GM19351 (cell line): ENCODE measurements around the gene RGS1.

ENCODE experiments used
- ATAC-seq: cut with Tn5 transposase; IDR thresholded peaks from one replicate; pipeline ENCODE4 v1.9.1; 2021; ENCODE audit warnings: mild to moderate bottlenecking, moderate library complexity; ENCODE audit not compliant: unreplicated experiment

The RGS1 gene

GRCh38 chr1:192575499-192576189 is at the start of gene RGS1:
TSS of gene RGS1 (plus strand) at chr1:192575773. CDS start at chr1:192575793, 20 bp downstream.
- peak; percentile 79 for ATAC-seq

GRCh38 chr1:192527111-192527795 is 48.3 kb upstream of the RGS1 start:
- ATAC-seq = no peak

GRCh38 chr1:192527950-192528349 is 47.6 kb upstream of the RGS1 start:
- peak; percentile 42 for ATAC-seq

- ATAC-seq = no peak
Measured at GRCh38 chr1:192529031-192529755, 46.4 kb upstream of the RGS1 start.

- no peak for ATAC-seq
Measured at GRCh38 chr1:192529811-192530210, 45.8 kb upstream of the RGS1 start.

- ATAC-seq = peak; percentile 95
Measured at GRCh38 chr1:192530254-192530653, 45.3 kb upstream of the RGS1 start.

- peak; percentile 35 for ATAC-seq
Measured at GRCh38 chr1:192531037-192531703, 44.4 kb upstream of the RGS1 start.

GRCh38 chr1:192534666-192535065 is 40.9 kb upstream of the RGS1 start:
- ATAC-seq = no peak

GRCh38 chr1:192535916-192536664 is 39.5 kb upstream of the RGS1 start:
- no peak for ATAC-seq

- ATAC-seq = peak; percentile 82
Measured at GRCh38 chr1:192538407-192539296, 36.9 kb upstream of the RGS1 start.

- no peak for ATAC-seq
Measured at GRCh38 chr1:192539297-192540092, 36.1 kb upstream of the RGS1 start.

- no peak for ATAC-seq
Measured at GRCh38 chr1:192543445-192543844, 32.1 kb upstream of the RGS1 start.

- ATAC-seq = peak; percentile 59
Measured at GRCh38 chr1:192545896-192546521, 29.6 kb upstream of the RGS1 start.

- no peak for ATAC-seq
Measured at GRCh38 chr1:192546596-192547190, 28.9 kb upstream of the RGS1 start.

- no peak for ATAC-seq
Measured at GRCh38 chr1:192547501-192547900, 28.1 kb upstream of the RGS1 start.

GRCh38 chr1:192549937-192550336 is 25.6 kb upstream of the RGS1 start:
- no peak for ATAC-seq

GRCh38 chr1:192550922-192551534 is 24.5 kb upstream of the RGS1 start:
- ATAC-seq = peak; percentile 47
